Fibroblast of skin of left biceps (primary cell): ENCODE measurements around the gene ITGB7.
A peak's percentile ranks its signal among the peaks of the same experiment; 100 is the strongest.
"Not testable (repeated sequence)": the region's sequence is repeated elsewhere in the genome, so short reads cannot be mapped to it uniquely, and the experiment has no call there.

Experiments used
- DNase-seq, 2 experiments: peaks; one replicate each; pipeline ENCODE4 v3.0.0-alpha.2; 2013; ENCODE audit warnings: low read depth in 2 of 2

Gene ITGB7

GRCh38 chr12:53218551-53219291 lies 11.7 kb upstream of the ITGB7 start:
- no peak for DNase-seq

DNA sequence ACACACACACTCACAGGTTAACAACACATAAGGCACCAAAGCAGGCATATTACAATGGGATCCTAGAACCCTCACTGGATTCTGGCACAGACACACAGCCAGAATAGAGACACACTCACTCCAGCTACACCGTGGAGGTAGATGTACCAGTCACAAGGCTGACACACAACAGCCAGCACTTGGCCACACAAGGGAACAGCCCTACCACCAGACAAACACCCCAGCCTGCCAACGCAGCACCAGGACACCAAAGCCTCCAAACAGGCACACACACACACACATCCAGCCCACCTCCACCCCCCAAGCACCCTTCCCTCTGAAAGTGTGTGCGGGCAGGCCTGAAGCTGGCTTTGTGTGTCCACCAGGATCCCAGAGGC lies 10.9 kb upstream of the ITGB7 start:
- DNase-seq, result no peak

DNA sequence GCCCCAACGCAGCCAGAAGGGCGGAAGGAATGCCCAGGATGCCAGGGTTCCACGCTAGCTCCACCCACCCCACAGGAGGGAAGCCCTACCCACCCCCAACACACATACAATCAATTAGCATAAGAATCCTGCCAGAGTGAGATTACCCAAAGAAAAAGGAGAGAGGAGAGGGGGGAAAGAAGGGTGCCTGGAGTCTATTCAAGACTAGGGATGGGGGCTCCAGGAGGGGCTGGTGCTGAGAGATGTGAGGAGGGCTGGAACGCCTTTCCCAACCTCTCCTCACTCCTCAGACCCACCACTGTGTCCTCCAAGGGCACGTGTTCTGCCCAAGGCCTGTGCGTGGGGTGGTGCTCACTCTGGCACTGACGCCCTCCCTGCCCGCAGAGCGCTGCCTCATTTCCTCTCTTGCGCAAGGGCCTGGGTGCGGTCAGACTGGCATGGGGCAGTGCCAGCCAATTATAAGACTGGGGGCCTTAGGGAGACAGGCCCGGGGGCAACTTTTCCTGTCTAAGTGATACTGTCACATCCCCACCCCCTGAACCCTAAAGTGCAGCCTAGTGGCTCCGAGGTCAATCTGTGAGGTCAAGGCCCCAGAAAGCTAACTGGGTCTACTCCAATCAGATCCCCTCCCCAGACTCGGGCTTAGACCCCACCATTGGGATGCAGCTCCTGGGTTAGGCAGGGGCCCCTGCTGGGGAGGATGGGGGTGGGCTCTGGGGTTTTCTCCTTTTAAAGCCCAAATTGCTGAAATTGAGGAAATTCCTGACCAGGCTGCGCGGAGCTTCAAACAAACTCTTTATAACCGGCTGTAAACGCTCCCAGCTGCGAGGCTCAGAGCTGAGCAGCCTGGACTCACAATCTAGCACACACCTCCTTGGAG lies 10.2 kb upstream of the ITGB7 start:
- no peak for DNase-seq

- DNase-seq, result no peak
Measured at GRCh38 chr12:53215497-53215896, 8.4 kb upstream of the ITGB7 start.

DNA sequence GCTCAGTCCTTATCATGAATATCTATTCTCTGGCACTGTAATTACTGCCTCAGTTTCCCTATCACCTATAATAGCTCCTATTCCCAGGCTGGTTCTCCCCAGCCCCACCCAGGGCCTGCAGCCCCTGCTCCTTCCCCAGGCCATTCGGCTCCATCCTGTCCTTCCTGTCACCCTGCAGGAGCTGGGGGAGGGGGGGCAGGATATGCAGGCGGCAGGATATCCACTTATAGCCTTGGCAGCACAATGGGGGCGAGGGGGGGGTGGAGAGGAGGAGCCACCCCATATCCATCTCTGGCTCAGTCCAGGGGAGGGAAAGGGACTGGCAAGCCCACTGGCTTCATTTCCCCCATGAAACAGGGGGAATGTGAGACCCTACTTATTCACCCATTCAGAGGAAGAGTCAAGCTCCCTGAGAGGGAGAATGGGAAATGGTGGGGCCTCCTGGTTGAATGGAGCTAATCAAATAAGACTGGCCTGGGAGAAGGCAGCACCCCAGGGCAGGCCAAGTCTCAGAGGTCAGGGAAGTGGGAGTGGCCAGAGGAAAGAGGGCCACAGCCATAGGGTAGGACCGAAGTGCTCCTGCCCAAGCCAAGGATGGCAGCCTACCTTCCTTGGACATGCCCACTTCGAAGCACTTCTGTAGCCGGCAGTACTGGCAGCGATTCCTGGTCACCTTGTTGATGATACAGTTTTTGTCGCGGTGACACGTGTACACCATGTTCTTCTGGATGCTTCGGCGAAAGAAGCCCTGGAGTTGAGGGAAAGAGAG lies 7.8 kb upstream of the ITGB7 start:
- DNase-seq, result no peak

GRCh38 chr12:53214221-53214620 lies 7.2 kb upstream of the ITGB7 start:
- no peak for DNase-seq

DNA sequence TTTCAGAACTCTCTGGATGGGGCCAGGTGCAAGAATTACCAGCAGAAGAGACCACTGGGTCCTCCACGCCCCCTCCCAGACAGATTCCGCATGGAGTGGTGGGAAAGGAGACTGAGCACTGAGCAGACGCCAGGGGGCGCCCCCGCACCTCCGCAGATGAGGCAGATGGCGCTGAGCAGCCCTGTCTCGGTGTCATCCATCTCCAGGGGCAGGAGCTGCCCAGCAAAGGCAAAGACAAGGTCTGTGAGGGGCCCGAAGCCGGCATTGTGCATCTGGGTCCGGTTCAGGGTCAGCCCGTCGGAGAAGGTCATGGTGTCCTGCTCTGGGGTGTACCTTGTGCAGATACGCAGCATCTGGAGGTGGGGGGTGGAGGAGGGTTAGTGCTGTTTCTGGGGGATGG lies 6.3 kb upstream of the ITGB7 start:
- DNase-seq, result no peak

DNA sequence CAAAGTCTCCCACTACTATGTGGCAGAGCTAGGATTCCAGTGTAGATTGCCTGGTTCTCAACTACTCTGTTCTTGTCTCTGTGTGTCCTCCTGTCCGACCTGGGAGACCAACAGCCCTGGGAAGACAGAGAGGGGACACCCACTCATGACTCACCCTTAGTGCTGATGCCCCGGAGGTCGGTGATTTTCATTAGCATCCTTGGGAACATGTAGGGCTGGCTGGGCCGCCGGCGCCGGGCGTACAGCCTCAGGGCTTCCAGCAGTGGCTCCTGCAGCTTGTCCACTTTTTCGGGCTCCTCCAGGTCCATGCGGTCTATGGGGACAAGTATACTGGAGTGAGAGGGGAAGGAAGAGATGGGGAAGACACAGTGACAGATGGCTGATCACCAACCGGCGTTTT lies 5.9 kb upstream of the ITGB7 start:
- DNase-seq, result no peak

GRCh38 chr12:53211476-53212381 lies 4.7 kb upstream of the ITGB7 start:
- DNase-seq, result no peak

DNA sequence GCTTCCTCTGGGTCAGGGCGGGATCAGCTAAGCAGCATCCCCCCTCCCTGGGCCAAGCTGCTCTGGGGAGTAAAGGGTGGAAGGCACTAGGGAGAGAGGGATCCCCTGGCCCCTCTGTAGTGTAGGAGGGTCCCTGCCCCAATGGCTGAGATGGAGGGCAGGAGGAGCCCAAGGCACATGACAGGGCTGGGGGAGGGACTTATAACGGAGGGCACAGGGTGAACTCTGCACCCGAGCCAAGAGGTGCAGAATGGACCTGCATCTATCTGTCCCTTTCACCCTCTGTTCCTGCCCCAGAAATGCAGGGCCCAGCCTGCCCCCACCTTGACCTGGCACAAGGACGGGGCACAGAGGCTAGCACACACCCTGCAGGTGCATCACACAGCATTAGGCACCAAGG lies 3.8 kb upstream of the ITGB7 start:
- no peak for DNase-seq

GRCh38 chr12:53208877-53209463 lies 1.9 kb upstream of the ITGB7 start:
- DNase-seq, result no peak

DNA sequence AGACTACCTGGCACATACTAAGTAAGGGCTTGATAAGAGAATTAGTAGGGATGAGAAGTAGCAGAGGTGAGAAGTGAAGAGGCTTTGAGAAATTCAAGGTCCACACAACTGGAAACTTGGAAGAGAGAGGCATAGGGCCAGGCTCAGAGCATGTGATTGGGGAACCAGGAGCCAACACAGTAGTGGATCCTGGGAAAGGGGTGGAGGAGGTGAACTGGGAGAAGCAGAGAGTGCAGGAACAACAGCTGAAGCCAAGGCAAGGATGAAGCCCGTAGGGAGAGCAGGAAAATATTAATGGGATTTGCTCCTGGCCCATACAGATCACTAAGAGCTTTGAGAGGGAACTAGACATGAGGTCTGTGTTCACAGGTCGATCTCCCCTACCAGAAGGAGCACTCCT lies 1.4 kb upstream of the ITGB7 start:
- DNase-seq, result no peak

GRCh38 chr12:53205747-53206419 lies 1.2 kb downstream of the ITGB7 start:
- peak in 1 of 2 experiments; percentile 62 for DNase-seq

- DNase-seq, result no peak
Measured at GRCh38 chr12:53204351-53204750, 2.7 kb downstream of the ITGB7 start.

GRCh38 chr12:53202316-53202715 lies 4.7 kb downstream of the ITGB7 start:
- DNase-seq, result not testable (repeated sequence)

DNA sequence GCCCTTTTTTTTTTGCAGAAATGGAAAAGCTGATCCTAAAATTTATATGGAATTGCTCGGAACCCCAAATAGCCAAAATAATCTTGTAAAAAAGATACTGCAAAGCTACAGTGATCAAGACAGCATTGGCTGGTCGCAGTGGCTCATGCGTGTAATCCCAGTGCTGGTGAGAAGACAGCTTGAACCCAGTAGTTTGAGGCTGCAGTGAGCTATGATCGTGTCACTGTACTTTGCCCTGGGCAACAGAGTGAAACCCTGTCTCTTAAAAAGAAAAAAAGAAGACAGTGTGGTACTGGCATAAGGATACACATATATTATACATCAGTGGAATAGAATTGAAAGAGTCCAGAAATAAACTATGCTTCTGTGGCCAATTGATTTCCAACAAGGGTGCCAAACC lies 5.4 kb downstream of the ITGB7 start:
- no peak for DNase-seq

- no peak for DNase-seq
Measured at GRCh38 chr12:53201177-53201541, 5.9 kb downstream of the ITGB7 start.

DNA sequence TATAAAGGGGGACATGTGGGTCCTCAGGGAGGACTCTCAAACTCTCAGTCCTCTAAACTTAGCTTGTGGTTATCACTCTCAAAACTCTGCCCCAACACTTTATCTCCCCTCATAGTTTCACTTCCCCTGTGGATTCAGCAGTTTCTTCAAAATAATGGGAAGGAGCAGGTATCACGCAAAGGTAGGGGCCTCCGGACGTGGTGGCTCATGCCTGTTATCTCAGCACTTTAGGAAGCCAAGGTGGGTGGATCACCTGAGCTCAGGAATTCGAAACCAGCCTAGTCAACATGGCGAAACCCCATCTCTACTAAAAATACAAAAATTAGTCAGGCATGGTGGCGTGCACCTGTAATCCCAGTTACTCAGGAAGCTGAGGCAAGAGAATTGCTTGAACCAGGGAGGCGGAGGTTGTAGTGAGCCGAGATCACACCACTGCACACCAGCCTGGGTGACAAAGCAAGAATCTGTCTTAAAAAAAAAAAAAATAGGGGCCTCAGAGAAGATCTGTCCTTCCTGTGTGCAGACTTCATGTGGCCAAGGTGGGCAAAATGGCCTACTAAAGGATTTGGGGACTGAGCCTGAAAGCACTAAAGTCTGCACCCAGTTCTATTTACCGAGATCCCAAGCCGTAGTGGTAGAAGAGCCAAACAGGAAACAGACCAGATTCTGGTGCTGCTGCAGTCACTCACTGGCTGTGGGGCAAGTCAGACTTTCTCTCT lies 6.4 kb downstream of the ITGB7 start:
- DNase-seq, result no peak

- no peak for DNase-seq
Measured at GRCh38 chr12:53200107-53200457, 7.0 kb downstream of the ITGB7 start.

DNA sequence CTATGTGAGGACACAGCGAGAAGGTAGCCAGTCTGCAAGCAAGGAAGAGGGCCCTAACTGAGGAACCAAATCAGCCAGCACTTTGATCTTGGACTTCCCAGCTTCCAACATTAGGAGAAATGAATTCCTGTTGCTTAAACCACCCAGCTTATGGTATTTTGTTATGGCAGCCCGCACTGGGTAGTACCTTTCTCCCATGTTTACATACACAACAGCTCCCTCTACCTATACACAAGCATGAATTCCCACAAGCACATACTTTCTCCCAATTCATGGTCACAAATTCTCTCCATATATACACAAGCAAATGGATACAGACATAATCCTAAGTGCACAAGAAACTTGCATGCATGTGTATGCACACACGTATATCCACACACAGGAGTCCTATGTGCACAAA lies 7.4 kb downstream of the ITGB7 start:
- no peak for DNase-seq
